NB4 (cell line): Measurements from ENCODE around the gene SBNO2.

Source experiments
- CTCF ChIP-seq: IDR thresholded peaks from one replicate; pipeline ENCODE4 v1.5.1; 2012; ENCODE audit warnings: low read depth, low read length
- MYC ChIP-seq: IDR thresholded peaks from 2 replicates; pipeline ENCODE4 v1.6.1; 2011; ENCODE audit warnings: low read depth, low read length
- POLR2A ChIP-seq: IDR thresholded peaks from 2 replicates; pipeline ENCODE4 v1.6.1; 2011; ENCODE audit warnings: mild to moderate bottlenecking; ENCODE audit not compliant: insufficient read length; ENCODE audit errors: extremely low read depth

DNA sequence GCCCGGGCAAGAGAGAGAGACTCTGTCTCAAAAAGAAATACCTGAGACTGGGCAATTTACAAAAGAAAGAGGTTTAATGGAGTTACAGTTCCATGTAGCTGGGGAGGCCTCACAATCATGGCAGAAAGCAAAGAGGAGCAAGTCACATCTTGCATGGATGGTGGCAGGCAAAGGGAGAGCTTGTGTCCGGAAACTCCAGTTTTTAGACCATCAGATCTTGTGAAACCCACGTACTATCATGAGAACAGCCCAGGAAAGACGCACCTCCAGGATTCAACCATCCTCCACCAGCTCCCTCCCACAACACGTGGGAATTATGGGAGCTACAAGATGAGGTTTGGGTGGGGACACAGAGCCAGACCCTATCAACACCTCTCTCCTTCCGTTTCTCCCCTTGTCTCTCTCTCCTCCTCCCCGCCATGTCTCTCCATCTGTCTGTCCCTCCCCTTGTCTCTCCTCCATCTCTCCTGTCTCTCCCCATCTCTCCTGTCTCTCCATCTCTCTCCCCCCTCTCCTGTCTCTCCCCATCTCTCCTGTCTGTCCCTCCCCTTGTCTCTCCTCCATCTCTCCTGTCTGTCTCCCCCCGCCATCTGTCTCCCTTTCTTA, 88.9 kb downstream of the SBNO2 start:
- TF ChIP-seq POLR2A (no peak), CTCF (no peak), MYC (no peak)
